Natural killer cell (primary cell): ENCODE data around the gene KLHL22. TPM values are rescaled to one million over a fixed set of nuclear protein-coding genes. Genes with fewer than 3 reads are reported as not detected.

Source experiments
- ATAC-seq, 3 donors: fragments of 150-1000 bp in 2 of 3; fragments of 200-7000 bp in 1 of 3; cut with Tn5 transposase; 1 replicate in 1 of 3; 2 replicates in 2 of 3; pipeline ENCODE4 v1.10.0; 2021; ENCODE audit warnings: mild to moderate bottlenecking in 2 of 3, moderate library complexity in 2 of 3
- DNase-seq, 2 donors: peaks; one replicate each; pipeline versions ENCODE4 v3.0.0 to v3.0.0-alpha.2; 2013 to 2021; ENCODE audit warnings: mixed read lengths in 1 of 2
- H3K27ac ChIP-seq: one replicate; pipeline ENCODE4 v1.5.1; 2013; ENCODE audit warnings: mild to moderate bottlenecking, low read length
- H3K27me3 ChIP-seq: one replicate; pipeline ENCODE4 v1.6.1; 2013; ENCODE audit warnings: low read length; ENCODE audit not compliant: control insufficient read depth, insufficient read depth
- H3K36me3 ChIP-seq: one replicate; pipeline ENCODE4 v1.6.1; 2013; ENCODE audit warnings: low read length; ENCODE audit not compliant: control insufficient read depth, insufficient read depth
- H3K4me1 ChIP-seq: one replicate; pipeline ENCODE4 v1.6.1; 2013; ENCODE audit warnings: low read length; ENCODE audit not compliant: control insufficient read depth, insufficient read depth
- H3K4me3 ChIP-seq: one replicate; pipeline ENCODE4 v1.5.1; 2013; ENCODE audit warnings: low read length
- H3K9me3 ChIP-seq: one replicate; pipeline ENCODE4 v1.6.1; 2013; ENCODE audit warnings: low read length; ENCODE audit not compliant: control insufficient read depth, insufficient read depth
- H3K27ac Mint-ChIP-seq, 2 donors: one replicate each; pipeline ENCODE4 v1.8.0; 2022; ENCODE audit warnings: mild to moderate bottlenecking in 2 of 2, mixed read lengths in 2 of 2, moderate library complexity in 1 of 2
- H3K27me3 Mint-ChIP-seq, 2 donors: one replicate each; pipeline ENCODE4 v1.8.0; 2022; ENCODE audit warnings: low read depth in 2 of 2, mixed read lengths in 2 of 2
- H3K36me3 Mint-ChIP-seq: one replicate; pipeline ENCODE4 v1.8.0; 2022; ENCODE audit warnings: mixed read lengths
- H3K4me1 Mint-ChIP-seq, 2 donors: one replicate each; pipeline ENCODE4 v1.8.0; 2022; ENCODE audit warnings: mixed read lengths in 2 of 2
- H3K4me3 Mint-ChIP-seq: one replicate; pipeline ENCODE4 v1.8.0; 2022; ENCODE audit warnings: mild to moderate bottlenecking, moderate library complexity, mixed read lengths
- H3K9me3 Mint-ChIP-seq, 2 donors: one replicate each; pipeline ENCODE4 v1.8.0; 2022; ENCODE audit warnings: mixed read lengths in 2 of 2
- WGBS: methylation state at CpG from one replicate; pipeline ENCODE4 v1.1.7; 2013; ENCODE audit warnings: missing lambda C conversion rate; ENCODE audit not compliant: insufficient coverage; 5-methylcytosine and 5-hydroxymethylcytosine counted together
- intact Hi-C: fragments of 100-400 bp; cut with micrococcal nuclease; formaldehyde crosslinking; loops from one replicate; pipeline ENCODE4 v1.14.2; 2022
- total RNA-seq, 4 donors: library from RNA; stranded (reverse); fragments of 120-200 nt in 1 of 4; gene quantifications; one replicate each; pipeline versions ENCODE4 v1.2.3 to v1.2.4, GENCODE V29; 2013 to 2022
- TF ChIP-seq, protein P1 (sequence below): fragments of 200-600 bp; IDR thresholded peaks from one replicate; pipeline ENCODE4 v1.8.0; 2022; ENCODE audit warnings: antibody characterized with exemption

Gene KLHL22
- total RNA-seq, 3 donors from 2014 or later (not counting 1 experiment from before 2014, with no cell fraction given), result 26.5 to 53.0 (median 31.0) TPM

DNA sequence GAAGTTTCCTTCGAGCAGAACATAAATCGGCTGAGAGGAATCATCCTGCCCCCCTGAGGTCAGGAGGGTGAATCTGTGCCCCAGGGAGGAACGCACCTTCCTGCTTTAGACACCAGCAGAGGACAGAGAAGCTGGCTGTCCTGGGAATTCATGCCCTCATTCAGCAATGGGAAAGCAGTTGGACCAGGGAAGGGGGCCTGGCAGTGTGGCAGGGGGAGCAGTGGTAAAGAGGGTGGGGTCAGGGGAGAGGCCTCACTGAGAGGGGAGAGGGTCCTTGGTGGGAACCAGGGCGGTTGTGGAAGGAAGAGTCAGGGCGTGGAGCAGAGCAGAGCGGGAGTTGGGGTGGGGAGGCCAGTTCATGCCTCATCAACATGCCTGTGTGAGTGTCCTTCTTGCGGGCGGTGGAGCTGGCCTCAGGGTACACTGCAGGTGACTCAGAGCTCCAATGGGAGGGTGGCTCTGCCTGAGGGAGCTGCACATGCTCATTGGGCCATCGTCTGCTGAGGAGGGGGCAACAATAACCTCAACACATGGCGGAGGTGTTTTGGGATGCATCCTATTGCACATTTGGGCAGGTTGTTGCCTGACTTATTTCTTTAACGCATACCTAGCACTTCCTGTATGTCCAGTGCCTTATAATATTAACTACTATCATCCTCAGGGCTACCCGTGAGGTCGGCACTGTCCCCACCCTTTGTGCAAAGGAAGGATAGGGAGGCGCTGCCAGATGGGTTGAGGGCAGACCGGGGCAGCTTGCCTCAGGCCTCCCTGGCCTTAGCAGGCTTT is 35.0 kb upstream of the KLHL22 start:
- Mint-ChIP-seq H3K36me3 (no peaks in the 10 kb centered on the region), H3K4me1 (peaks cover 52 to 75% of the 10 kb centered on the region in 2 donors)

DNA sequence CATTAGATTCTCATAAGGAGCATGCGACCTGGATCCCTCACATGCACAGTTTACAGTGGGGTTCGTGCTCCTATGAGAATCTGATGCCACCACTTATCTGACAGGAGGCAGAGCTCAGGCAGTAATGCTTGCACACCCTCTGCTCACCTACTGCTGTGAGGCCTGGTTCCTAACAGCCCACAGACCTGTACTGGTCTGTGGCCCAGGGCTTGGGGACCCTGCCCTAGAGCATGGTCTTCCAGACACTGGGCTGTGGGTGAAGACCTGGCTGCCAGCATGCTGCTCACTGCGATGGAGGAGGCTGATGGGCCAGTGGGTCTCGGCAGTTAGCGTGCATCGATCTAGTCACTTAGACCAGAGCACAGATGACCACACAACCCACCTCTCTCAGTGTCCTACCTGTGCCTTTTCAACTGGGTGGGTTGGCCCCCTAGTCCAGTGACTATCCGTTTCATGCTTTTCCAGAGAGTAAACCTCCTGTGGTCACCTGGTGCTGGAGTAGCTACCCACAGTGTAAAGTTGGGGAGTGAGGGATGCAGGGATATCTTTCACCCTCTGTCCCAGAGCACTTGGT is 32.9 kb upstream of the KLHL22 start:
- H3K9me3 Mint-ChIP-seq, result no peaks in the 10 kb centered on the region
- H3K4me3 Mint-ChIP-seq, result no peak overlapping the region
- no peaks in the 10 kb centered on the region for H3K9me3 ChIP-seq
- 97% methylated on average over 7 of the region's 7 CpGs for WGBS
- peak overlapping the region; percentile 60 to 66 for H3K27ac Mint-ChIP-seq
- H3K4me1 Mint-ChIP-seq, result peaks cover 54 to 71% of the 10 kb centered on the region in 2 donors
- DNase-seq, result no peak
- H3K36me3 Mint-ChIP-seq, result no peaks in the 10 kb centered on the region
- H3K27ac ChIP-seq, result no peak overlapping the region
- peaks cover 29% of the 10 kb centered on the region for H3K36me3 ChIP-seq
- no peak overlapping the region for H3K4me3 ChIP-seq
- intact Hi-C loops, result no loop called here
- TF ChIP-seq, protein P1, sequence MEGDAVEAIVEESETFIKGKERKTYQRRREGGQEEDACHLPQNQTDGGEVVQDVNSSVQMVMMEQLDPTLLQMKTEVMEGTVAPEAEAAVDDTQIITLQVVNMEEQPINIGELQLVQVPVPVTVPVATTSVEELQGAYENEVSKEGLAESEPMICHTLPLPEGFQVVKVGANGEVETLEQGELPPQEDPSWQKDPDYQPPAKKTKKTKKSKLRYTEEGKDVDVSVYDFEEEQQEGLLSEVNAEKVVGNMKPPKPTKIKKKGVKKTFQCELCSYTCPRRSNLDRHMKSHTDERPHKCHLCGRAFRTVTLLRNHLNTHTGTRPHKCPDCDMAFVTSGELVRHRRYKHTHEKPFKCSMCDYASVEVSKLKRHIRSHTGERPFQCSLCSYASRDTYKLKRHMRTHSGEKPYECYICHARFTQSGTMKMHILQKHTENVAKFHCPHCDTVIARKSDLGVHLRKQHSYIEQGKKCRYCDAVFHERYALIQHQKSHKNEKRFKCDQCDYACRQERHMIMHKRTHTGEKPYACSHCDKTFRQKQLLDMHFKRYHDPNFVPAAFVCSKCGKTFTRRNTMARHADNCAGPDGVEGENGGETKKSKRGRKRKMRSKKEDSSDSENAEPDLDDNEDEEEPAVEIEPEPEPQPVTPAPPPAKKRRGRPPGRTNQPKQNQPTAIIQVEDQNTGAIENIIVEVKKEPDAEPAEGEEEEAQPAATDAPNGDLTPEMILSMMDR, result no peak
- peaks cover 58% of the 10 kb centered on the region for H3K4me1 ChIP-seq
- no peak for ATAC-seq
- no peaks in the 10 kb centered on the region for H3K27me3 ChIP-seq
- H3K27me3 Mint-ChIP-seq, result no peaks in the 10 kb centered on the region

More for the DNA sequence above, 35.0 kb upstream of the KLHL22 start:
- Histone ChIP-seq H3K4me3 (no peak overlapping the region), H3K36me3 (peaks cover 29% of the 10 kb centered on the region), H3K9me3 (no peaks in the 10 kb centered on the region), H3K27ac (no peak overlapping the region), H3K4me1 (peaks cover 55% of the 10 kb centered on the region), H3K27me3 (no peaks in the 10 kb centered on the region)
- 90% methylated on average over 15 of the region's 15 CpGs for WGBS
- Mint-ChIP-seq H3K9me3 (no peaks in the 10 kb centered on the region), H3K27me3 (no peaks in the 10 kb centered on the region), H3K27ac (peak overlapping the region; percentile 78 to 93), H3K4me3 (no peak overlapping the region)
- no peak for DNase-seq
- intact Hi-C loops, result no loop called here
- TF ChIP-seq, protein P1, result no peak
- no peak for ATAC-seq

DNA sequence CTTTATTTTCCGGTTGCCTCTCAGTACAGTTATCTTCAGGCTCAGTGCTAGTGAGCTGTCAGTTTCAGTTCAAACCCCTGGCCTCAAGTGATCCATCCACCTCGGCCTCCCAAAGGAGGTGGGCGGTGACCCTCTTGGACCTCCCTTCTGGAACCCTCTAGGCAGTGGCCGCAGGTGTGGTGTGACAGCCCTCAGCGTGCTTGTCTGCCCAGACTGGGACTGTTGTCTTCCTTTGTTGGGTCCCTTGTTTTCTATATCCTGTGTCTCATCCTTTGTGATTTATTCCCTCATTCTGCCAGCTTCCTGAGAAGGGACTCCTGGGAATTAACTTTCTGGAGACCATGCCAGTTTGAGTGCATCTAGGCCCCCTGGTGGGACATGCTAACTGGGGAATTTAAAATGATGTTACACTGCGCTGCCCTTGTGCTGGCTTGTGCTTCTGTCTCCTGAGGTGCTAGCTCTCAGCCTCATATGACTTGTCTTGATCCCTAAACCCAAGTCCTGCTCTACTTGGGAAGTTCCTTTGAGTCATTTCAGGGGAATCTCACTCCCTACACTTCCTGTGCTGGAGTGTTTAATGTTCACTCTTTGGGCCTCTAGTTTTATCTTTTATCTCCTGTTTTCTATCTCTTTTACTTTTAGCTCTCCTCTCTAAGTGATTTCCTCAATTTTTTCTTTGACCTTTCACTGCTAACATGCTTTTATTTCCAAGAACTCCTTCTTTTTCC is 31.2 kb upstream of the KLHL22 start:
- intact Hi-C loops, result no loop called here
- Histone ChIP-seq H3K4me3 (no peak overlapping the region), H3K36me3 (peaks cover 31% of the 10 kb centered on the region)

More for the DNA sequence above, 31.2 kb upstream of the KLHL22 start:
- no peaks in the 10 kb centered on the region for H3K9me3 Mint-ChIP-seq
- Histone ChIP-seq H3K27ac (no peak overlapping the region), H3K27me3 (no peaks in the 10 kb centered on the region), H3K4me1 (peaks cover 53% of the 10 kb centered on the region), H3K9me3 (no peaks in the 10 kb centered on the region)
- peak overlapping the region; percentile 12 to 37 for H3K27ac Mint-ChIP-seq
- TF ChIP-seq, protein P1, result no peak
- DNase-seq (no peak), ATAC-seq (no peak)
- H3K36me3 Mint-ChIP-seq, result no peaks in the 10 kb centered on the region
- WGBS, result 91% methylated on average over 6 of the region's 6 CpGs
- no peaks in the 10 kb centered on the region for H3K27me3 Mint-ChIP-seq
- peaks cover 54 to 70% of the 10 kb centered on the region in 2 donors for H3K4me1 Mint-ChIP-seq
- no peak overlapping the region for H3K4me3 Mint-ChIP-seq
